ENCODE measurements around the gene FYB1.
"Not testable (repeated sequence)": the region's sequence is repeated elsewhere in the genome, so short reads cannot be mapped to it uniquely, and the experiment has no call there.

FYB1 gene

DNA sequence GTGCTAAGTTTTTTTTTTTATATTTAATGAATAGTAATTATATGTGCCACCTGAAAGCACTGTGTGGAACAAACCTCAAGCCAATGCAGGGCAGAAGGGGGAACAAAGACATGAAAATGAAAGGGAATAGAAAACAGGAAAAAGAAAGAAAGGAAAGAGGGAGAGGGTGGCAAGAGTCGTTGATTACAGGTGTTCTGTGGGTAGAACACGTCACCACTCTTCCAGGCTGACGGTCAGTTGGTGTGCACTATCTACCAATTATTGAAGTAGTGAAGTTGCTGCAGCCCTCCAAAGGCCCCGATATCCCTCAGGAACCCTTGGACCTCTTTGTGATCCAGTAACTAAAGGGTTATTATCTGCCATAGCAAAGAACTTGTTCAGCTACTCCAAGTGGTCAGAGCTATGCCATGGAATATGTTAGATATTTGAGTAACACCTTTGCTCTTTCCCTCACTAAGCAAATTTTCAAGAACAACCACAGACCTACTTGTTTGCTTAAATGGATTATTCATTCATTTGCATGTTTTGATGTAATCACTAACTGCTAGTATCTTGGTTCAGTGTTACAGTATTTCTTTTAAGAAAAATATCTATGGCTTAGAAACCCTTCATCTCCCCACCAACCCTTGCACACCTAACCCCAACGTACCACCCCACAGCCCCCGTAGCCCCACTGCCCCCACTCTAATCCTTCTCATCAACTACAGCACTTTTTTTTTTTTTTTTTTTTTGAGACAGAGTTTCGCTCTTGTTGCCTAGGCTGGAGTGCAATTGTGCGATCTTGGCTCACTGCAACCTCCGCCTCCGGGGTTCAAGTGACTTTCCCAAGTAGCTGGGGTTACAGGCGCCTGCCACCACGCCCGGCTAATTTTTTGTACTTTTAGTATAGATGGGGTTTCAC is 31.3 kb downstream of the FYB1 start:
- DNase-seq (ENCODE audit: low read depth): no peak

DNA sequence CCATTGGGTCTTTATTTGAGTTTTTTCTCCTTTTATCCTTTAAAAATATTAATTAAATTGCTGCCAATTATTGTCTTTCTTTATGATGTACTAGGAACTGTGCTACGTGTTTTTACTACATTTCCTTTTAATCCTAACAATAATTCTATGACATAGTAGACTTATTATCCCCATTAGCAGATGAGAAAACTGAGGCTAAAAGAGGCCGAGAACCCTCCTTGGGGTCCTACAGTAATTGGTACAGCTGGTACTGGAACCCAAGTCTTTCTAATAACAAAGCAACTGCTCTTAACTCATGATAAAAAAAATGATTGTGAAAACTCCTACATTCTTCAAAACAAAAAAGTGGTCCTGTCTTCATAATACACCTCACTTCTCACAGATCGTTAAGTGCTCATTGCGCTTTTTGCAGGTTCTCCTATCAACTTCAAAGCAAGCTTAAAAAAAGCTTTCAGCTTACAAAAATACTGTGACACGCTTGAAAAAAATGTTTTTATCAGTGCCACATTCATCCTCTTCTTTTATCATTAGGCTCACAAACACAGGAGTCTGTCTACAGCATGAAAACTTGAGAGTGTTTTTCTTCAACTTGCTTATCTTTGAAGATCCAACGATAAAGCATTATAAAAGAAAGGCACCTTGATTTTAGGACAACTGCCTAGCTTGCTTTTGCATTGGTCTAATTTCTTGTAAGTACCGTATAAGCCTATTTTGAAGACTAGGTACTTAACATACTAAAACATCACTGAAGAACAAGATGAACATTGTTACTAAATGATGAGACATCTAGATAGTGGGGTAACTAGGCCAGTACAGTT is 32.4 kb downstream of the FYB1 start:
- no peak for DNase-seq (ENCODE audit: low read depth)

DNA sequence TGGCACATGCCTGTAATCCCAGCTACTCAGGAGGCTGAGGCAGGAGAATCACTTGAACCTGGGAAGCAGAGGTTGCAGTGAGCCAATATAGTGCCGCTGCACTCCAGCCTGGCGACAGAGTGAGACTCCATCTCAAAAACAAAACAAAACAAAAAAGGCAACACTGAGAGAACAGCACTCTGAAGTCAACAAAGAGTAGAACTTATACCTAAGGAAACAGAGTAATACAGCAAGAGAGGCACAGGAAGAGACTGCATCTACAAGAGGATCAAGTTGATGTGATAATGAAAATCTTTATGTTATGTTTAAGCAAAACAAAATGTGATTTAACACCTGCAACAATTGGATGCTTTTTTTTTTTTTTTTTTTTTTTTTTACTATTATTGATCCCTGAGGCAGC is 33.1 kb downstream of the FYB1 start:
- DNase-seq (ENCODE audit: low read depth): no peak

DNA sequence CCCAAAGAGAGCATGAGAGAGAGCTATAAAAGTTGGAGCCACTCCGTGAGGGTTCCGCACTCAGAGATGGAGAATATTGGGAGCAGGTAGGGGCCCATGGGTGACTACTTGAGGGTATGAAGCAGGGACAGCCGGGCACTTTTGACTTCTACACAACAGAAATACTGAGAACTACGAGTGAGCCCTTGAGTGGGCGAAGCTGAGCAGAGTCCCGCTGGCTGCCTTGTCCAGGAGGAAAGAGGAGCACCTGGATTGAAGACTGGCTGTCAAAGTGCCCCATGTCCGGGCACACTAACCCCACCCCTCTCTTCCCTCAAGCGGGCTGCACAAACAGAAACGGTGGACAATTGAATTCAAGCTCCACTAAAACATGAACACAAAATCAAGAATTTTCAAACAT is 33.6 kb downstream of the FYB1 start:
- DNase-seq (ENCODE audit: low read depth): no peak

DNA sequence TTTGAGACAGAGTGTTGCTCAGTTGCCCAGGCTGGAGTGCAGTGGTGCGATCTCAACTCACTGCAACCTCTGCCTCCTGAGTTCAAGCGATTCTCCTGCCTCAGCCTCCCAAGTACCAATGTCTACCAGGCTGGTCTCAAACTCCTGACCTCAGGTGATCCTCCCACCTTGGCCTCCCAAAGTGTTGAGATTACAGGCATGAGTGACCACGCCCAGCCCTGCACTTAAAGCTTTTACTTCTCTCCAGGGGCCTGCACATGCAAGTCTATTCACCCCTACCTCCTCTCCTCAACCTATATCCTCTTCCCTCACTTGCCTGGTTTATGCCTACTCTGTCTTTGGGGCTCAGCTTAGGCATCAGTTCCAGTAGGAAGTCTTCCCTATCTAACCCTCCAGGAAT is 39.8 kb downstream of the FYB1 start:
- not testable (repeated sequence) for DNase-seq (ENCODE audit: low read depth)

DNA sequence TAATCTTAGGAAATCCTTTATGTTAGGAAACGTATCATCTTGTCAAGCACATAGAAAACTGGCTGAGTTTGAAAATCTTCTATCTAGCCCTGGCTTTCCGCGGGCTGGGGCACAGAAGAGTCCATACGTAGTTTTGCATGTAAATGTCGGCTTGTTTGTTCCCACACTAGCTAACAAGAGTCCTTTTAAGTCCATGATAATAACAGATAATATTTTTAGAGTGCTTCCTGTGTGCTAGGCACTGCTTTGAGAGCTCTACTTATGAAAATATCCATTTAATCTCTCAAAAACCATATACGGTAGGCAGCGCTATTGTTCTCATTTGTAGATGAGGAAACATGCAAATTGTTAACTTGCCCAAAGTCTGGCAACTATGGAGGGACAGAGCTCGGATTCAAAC is 40.5 kb downstream of the FYB1 start:
- DNase-seq (ENCODE audit: low read depth): no peak

DNA sequence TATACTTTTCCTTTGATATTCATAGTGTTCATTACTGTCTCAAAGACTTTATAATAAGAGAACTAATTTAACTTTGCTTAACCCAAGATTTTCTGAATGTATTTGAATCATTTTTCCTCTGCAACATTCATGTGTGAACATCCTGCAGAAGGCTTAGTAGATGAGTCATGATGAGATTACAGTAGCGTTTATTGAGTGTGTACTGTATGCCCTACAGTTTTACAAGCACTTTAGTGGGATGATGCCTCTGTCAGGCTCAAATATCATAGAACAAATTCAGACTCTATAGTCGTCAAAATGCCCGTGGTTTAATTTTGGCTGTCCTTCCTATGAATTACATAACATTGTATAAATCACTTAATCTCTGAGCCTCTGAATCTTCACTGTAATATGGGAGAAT is 41.2 kb downstream of the FYB1 start:
- no peak for DNase-seq (ENCODE audit: low read depth)

DNA sequence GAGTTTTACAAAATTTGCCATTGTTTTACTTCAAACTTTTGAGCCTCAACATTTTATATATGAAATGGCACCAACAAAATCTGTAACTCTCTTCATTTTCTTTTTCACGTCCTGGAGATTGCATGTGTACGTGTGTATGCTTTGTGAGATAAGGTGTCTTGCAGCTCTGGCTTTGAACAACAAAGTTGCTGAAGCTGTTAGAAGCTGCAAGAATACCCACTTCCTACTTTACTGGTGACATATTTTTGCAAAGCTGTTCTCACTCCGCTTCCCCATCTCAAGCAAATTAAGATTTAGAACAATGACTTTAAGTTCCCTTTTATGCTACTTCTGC is 41.8 kb downstream of the FYB1 start:
- DNase-seq (ENCODE audit: low read depth): no peak

DNA sequence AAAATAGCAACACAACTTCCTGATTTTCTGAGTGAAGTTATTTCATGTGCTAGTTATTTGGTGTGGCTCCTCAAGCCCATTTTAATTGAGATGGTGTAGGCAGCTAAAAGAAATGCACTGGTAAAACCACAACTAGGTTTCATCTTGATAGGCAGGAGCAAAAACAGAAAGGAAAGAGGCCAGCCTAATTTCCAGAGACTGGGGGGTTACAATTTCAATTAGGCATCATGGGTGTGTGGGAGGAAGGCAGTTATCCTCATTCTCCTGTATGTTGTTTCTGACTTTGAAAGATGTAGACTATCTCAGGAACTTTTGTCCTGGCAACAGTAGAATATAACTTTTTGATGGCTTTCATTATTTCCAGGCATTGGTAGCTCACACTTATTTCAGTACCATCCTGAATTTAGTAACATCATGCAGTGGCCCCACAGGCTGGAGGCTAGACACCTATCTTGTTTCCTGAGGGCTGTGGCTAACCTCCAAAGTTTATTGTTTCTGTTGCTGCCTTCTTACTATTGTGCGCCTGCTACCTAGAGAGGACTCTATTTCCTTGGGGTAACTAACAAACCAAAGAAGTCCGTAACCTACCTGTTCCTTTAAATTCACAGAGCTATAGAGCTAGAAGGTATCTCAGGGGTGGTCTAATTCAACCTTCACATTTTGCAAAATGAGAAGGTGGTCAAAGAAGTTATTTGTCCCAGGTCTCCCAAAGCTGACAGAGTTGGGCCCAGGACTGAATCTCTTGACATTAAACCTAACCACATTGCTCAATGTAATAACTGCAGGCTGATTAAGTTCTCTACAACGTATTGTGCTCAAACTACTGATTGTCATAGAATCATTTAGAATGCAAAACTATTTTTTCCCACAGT is 42.4 kb downstream of the FYB1 start:
- DNase-seq (ENCODE audit: low read depth): no peak

DNA sequence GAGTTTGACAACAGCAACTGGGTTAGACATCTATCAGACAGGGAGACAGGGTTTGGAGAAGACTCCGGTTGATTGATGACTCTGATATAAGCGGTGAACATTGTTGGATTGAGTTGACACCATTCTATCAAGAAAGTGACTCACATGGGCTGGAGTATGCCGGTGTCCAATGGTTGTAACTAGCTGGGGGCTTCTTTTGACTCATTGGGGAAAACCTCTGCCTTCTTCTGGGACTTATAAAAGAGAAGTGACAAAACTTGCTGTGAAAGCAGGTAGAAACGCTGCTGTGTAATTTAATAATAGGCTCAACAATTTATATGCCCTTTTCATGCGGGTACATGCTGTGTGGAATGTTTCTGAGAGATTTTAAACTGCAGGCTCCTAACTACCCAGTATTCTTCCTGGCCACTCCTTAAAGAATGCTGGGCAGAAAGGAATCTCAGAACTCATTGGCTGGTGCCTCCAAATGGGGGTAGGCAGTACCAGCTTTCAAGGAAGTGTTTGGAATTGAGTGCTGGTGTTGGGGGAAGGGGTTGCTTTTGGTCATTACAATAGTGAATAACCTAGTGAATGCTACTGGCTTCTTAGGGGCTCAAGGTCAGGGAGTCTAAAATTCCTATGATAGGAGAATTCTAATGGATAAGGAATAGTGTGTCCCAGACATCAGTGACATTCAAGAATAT is 43.9 kb downstream of the FYB1 start:
- DNase-seq (ENCODE audit: low read depth): no peak

DNA sequence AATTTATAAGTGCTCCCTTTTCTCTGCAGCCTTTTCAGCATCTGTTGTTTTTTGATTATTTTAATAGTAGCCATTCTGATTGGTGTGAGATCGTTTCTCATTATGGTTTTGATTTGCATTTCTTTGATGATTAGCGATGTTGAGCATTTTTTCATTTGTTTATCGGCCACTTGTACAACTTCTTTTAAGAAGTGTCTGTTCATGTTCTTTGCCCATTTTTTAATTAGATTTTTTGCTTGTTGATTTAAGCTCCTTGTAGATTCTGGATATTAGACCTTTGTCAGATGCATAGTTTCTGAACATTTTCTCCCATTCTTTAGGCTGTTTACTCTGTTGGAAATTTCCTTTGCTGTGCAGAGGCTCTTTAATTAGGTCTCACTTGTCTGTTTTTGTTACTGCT is 46.3 kb downstream of the FYB1 start:
- DNase-seq (ENCODE audit: low read depth): no peak

DNA sequence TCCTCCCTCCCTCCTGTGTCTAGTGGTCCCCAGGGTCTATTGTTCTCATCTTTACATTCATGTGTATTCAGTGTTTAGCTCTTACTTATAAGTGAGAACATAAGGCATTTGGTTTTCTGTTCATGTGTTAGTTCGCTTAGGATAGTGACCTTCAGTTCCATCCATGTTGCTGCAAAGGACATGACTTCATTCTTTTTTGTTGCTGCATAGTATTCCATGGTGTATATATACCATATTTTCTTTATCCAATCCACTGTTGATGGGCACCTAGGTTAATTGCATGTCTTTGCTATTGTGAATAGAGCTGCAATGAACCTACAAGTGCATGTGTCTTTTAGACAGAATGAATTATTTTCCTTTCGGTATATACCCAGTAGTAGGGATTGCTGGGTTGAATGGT is 46.8 kb downstream of the FYB1 start:
- DNase-seq (ENCODE audit: low read depth): no peak

DNA sequence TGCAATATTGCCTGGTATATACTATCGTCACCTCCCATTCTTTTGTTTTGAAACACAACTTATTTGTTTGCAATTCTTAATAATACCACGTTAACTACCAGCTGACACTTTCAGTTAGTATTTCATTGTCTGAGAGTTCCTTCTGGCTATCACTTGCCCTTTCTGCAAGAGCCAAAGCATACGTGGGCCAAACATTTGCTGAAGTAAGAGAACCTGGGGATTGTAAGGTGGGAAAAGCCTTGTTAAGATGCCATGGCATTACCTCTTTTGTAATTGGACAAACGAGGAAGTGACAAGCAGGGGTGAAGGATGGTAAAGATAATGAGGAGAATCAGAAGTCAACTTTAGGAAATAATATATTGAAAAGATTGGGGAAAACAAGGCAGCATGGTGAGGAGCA is 47.7 kb downstream of the FYB1 start:
- no peak for DNase-seq (ENCODE audit: low read depth)

DNA sequence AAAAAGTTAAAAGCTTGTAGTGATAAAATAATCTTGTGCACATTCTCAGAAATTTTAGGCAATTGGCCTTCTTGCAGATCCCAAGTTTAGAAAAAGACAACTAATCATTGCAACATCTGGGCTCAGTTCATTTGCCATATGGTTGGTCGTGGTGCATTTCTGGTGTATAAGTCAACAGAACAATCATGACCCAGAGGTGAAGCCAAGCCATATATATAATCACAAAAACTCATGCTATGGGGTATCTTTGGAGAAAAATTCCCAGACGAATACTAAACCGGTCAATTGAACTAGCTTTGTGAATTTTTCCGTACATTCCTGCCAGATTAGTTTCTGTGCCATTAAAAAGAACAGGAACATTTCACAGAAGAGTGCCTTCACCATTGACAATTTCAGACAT is 50.3 kb downstream of the FYB1 start:
- peak; percentile 13 for DNase-seq (ENCODE audit: low read depth)

DNA sequence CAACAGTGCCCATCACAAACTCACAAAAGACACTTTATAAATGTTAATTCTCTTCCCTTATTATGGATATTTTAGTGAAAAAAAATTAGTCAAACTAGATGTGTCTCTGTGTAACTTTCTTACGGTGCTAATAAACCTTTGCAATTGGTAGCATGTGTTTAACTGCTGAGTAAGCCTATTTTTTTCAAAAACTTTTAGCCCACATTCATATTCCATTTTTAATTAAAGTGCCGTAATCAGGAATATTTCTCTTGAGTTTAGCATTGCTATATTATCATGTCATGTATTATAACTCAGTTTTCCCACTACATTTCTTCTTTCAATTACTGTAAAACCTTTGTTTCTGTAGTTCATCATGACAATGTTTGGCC is 51.4 kb downstream of the FYB1 start:
- no peak for DNase-seq (ENCODE audit: low read depth)

DNA sequence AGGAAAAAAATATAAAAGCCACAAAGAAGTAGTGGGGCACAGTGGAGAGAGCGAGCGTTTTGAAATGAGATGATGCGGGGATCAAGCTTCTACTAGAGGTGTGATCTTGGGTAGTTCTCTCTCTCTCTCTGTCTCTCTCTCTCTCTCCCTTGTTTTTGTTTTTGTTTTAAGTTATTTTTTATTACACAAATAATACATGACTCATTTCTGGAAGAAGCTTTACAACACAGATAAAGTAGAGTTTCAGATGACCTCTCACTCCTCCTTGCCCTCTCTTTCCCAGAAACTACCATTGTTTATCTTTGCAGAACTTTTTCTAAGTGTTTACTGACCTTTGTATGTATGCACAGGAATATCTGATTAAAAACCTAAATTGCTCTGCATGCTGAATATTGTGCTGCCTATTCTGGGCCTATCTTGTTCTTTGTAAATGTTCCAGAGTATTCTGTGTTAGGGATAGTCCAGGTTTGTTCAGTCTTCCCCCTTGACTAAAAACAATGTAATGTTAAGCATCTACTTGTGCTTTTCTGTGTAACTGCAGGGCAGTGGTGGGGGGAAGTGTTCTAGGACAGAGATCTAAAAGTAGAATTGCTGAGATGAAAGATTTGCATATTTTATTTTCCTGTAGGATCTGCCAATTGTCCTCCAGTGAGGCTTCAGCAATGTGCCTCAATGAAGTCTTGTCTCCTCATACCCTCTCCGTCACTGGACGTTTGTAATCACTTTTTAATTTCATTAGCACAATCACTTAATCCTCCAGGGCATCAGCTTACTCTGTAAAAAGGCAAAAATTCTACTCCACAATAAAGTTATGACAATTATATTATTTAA is 52.0 kb downstream of the FYB1 start:
- no peak for DNase-seq (ENCODE audit: low read depth)

DNA sequence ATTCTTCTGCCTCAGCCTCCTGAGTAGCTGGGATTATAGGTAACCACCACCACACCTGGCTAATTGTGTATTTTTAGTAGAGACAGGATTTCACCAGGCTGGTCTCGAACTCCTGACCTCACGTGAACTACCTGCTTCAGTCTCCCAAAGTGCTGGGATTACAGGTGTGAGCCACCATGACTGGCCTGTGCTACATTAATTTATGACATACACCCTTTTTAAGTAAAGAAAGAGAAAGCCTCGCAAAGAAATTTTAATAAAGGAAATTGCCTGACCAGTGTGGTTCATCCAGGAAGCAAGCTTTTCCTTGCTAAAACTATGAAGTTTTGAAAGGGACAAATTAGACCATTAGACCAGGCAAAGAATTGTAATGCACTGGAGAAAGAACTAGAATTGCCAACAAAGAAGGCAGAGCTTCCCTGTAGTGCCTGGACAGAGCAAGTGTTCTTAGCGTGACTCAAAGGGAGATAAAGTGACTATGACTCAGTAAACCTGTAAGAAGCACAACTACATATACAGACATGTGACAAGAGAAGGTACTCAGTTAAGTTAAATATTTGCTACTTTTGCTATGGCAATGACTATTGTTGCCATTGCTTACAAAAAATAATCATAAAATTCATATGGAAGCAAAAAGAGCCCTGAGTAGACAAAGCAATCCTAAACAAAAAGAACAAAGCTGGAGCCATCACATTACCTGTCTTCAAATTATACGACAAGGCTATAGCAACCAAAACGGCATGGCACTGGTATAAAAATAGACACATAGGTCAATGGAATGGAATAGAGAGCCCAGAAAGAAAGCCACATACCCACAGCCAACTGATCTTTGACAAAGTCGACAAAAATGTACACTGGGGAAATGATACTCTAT is 54.6 kb downstream of the FYB1 start:
- no peak for DNase-seq (ENCODE audit: low read depth)

DNA sequence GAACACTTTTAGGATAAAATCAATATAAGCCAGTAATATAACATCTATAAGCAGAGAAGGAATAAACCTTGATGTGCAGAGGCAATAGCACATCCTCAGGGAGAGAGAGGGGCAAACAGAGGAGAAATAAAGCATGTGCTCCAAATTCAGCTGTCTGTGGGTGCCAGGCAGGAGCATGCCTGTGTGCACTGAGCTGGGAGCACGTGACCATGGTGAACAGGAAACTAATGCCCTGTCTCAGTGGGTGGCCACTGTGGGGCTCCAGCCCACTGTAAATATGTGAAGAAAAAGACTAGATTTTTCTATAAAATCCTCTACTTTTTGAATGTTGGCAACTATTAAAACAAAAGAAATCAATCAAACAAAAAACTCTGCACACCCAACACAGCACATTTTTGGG is 55.3 kb downstream of the FYB1 start:
- no peak for DNase-seq (ENCODE audit: low read depth)

DNA sequence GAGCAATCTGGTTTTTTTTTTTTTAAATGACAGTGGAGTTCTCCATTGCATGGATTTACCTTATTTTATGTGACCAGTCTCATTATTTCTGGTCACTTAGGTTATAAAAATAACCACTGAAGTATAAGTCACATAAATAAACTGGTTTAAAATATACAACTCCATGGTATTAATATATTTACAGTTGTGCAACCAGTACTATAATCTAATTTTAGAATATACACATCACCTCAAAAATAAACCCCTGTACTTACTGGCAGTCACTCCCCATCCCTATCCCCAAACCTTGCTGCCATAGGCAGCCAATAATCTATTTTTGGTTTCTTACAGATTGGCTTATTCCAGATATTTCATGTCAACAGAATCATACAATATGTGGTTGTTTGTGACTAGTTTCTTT is 57.8 kb downstream of the FYB1 start:
- no peak for DNase-seq (ENCODE audit: low read depth)

DNA sequence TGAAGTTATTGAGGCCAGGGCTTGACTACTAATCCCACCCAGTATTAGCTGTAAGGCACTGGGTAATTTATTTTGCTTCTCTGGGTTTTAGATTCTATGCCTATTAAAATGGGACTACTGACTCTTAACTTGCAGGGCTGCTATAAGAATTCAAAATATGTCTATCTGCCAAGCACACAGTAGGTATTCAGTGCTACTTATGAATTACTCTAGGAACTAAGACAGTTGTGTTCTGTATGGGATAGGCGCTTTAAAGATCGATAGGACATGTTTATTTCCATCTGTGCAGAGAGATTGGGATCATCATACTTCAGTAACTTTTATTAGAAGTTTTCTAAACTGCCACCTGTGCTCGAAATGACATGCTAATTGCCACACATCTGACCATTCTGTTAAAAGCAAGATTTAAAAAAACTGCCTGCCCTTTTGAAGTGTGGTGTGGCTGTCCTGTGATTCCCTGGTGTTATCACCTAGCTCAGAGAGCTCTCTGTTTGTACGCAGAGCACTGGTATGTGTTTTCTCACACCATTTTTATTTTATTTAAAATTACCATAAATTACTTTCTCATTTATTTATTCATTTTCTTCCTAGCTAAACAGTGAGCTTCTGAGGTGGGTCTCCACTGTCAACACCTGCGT is 58.7 kb downstream of the FYB1 start:
- DNase-seq (ENCODE audit: low read depth): no peak

All from stromal cell of bone marrow (primary cell).